Inflammatory macrophage (primary cell): ENCODE results near the gene PGAM1.

Experiments used
- DNase-seq, 2 donors: peaks; one replicate each; pipeline ENCODE4 v3.0.0-alpha.2; 2020 to 2022
- total RNA-seq, 18 experiments: gene quantifications; one replicate each; lab custom pipeline; 2026; ENCODE audit warnings: mixed read lengths in 6 of 18, inconsistent platforms in 2 of 18; lab: John Stamatoyannopoulos, UW

PGAM1 gene
- total RNA-seq, result 113 to 249 (median 167) reads per million in 18 experiments

- DNase-seq, result peak; percentile 97
Observed at GRCh38 chr10:97425964-97426775, at the start of gene PGAM1. Gene PGAM1 (plus strand): TSS chr10:97426191. CDS start chr10:97426308, 117 bp downstream.

- peak; percentile 91 to 94 for DNase-seq
Observed at GRCh38 chr10:97376413-97376812, 49.6 kb upstream of the PGAM1 start.

GRCh38 chr10:97378933-97379921 lies 46.8 kb upstream of the PGAM1 start:
- DNase-seq, result no peak

- DNase-seq, result no peak
Observed at GRCh38 chr10:97380516-97380915, 45.5 kb upstream of the PGAM1 start.

- DNase-seq, result no peak
Observed at GRCh38 chr10:97381626-97382025, 44.4 kb upstream of the PGAM1 start.

- DNase-seq, result no peak
Observed at GRCh38 chr10:97383159-97383558, 42.8 kb upstream of the PGAM1 start.

- DNase-seq, result no peak
Observed at GRCh38 chr10:97384156-97384555, 41.8 kb upstream of the PGAM1 start.

GRCh38 chr10:97384641-97385040 lies 41.4 kb upstream of the PGAM1 start:
- no peak for DNase-seq

- DNase-seq, result no peak
Observed at GRCh38 chr10:97385565-97385964, 40.4 kb upstream of the PGAM1 start.

- peak in 1 of 2 donors; percentile 77 for DNase-seq
Observed at GRCh38 chr10:97388152-97388551, 37.8 kb upstream of the PGAM1 start.

GRCh38 chr10:97390091-97390490 lies 35.9 kb upstream of the PGAM1 start:
- peak; percentile 25 to 44 for DNase-seq

GRCh38 chr10:97393034-97393573 lies 32.9 kb upstream of the PGAM1 start:
- DNase-seq, result no peak

- no peak for DNase-seq
Observed at GRCh38 chr10:97396056-97396455, 29.9 kb upstream of the PGAM1 start.

GRCh38 chr10:97399843-97400545 lies 26.0 kb upstream of the PGAM1 start:
- DNase-seq, result peak; percentile 41 to 74

- peak; percentile 98 to 99 for DNase-seq
Observed at GRCh38 chr10:97400665-97401454, 25.1 kb upstream of the PGAM1 start, which contains the start of gene RRP12. Gene RRP12 (minus strand): TSS chr10:97401340. CDS start chr10:97401231, 109 bp downstream.

- no peak for DNase-seq
Observed at GRCh38 chr10:97401455-97401919, 24.5 kb upstream of the PGAM1 start.

GRCh38 chr10:97404044-97404443 lies 21.9 kb upstream of the PGAM1 start:
- DNase-seq, result no peak

GRCh38 chr10:97406064-97406463 lies 19.9 kb upstream of the PGAM1 start:
- DNase-seq, result peak; percentile 93 to 95

- peak; percentile 51 to 54 for DNase-seq
Observed at GRCh38 chr10:97406483-97406882, 19.5 kb upstream of the PGAM1 start.

- DNase-seq, result peak; percentile 88 to 89
Observed at GRCh38 chr10:97407211-97407951, 18.6 kb upstream of the PGAM1 start.

GRCh38 chr10:97407952-97408248 lies 18.1 kb upstream of the PGAM1 start:
- DNase-seq, result no peak
